Measurements from ENCODE around the gene MKLN1.

MKLN1 gene

DNA sequence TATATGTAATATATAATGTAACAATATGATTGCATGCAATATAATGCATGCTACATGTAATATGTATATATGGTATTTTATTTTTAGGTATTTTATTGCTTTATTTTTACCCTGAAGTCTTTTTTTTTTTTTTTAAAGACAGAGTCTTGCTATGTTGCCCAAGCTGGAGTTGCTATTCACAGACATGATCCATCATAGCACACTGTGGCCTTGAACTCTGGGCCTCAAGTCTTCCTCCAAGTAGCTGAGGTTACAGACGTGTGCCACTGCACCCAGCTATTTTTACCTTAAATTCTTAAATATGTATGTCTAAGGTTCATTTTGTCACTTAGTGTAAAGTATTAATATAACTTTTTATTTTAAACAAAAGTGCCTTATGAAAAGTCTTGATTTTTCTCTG lies 47.1 kb downstream of the MKLN1 start:
- no peak overlapping the region for H3K9ac ChIP-seq (ENCODE audit: low read depth, low read length)
- H3K4me1 ChIP-seq (ENCODE audit: control insufficient read depth, insufficient read depth, low read length), result peaks cover 47% of the 10 kb centered on the region
- H3K4me3 ChIP-seq (ENCODE audit: low read depth, low read length), result no peak overlapping the region
- no peaks in the 10 kb centered on the region for H3K27me3 ChIP-seq (ENCODE audit: control insufficient read depth, insufficient read depth, low read length)
- no peak overlapping the region for H3K27ac ChIP-seq (ENCODE audit: low read depth, low read length)
- H3K36me3 ChIP-seq (ENCODE audit: control insufficient read depth, insufficient read depth, low read length), result no peaks in the 10 kb centered on the region
- H3K9me3 ChIP-seq (ENCODE audit: control insufficient read depth, insufficient read depth, low read length), result no peaks in the 10 kb centered on the region

DNA sequence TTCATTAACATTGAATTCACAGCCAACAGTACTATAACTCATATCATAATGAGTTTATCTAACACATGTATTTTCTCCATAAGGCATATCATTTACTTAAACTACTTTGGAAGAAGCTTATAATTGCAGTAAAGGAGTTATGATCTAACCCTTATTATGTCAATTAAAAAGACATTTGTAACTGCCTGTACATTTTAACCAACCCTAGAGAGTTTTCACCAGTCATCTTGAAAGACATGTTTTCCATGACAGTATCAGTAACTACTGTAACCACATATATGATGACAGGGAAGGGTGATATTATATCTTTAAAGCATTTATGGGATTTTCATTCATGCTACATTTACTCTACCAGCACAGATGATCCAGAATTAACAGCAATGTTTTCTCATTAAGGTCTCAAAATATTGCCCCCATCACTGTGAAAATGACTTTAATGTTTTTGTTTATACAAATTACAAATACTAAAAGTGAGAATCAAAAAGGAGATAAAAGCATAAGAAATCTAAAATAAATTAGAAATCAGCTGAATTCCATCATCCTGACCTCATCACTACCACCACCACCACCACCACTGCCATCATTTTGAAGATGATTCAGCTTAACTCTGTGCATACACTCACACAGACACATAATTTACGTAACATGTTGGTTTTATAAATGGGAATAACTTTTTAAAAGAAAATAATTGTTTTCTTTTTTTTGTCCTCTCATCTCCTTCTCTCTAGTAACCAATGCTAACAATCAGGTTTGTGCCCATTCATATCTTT lies 53.6 kb downstream of the MKLN1 start:
- Histone ChIP-seq H3K36me3 (ENCODE audit: control insufficient read depth, insufficient read depth, low read length) (peaks cover 3% of the 10 kb centered on the region; the same call in 1 of the 2 replicates), H3K4me1 (ENCODE audit: control insufficient read depth, insufficient read depth, low read length) (peaks cover 19% of the 10 kb centered on the region), H3K9me3 (ENCODE audit: control insufficient read depth, insufficient read depth, low read length) (no peaks in the 10 kb centered on the region), H3K27ac (ENCODE audit: low read depth, low read length) (no peak overlapping the region), H3K4me3 (ENCODE audit: low read depth, low read length) (no peak overlapping the region), H3K27me3 (ENCODE audit: control insufficient read depth, insufficient read depth, low read length) (no peaks in the 10 kb centered on the region), H3K9ac (ENCODE audit: low read depth, low read length) (no peak overlapping the region)

DNA sequence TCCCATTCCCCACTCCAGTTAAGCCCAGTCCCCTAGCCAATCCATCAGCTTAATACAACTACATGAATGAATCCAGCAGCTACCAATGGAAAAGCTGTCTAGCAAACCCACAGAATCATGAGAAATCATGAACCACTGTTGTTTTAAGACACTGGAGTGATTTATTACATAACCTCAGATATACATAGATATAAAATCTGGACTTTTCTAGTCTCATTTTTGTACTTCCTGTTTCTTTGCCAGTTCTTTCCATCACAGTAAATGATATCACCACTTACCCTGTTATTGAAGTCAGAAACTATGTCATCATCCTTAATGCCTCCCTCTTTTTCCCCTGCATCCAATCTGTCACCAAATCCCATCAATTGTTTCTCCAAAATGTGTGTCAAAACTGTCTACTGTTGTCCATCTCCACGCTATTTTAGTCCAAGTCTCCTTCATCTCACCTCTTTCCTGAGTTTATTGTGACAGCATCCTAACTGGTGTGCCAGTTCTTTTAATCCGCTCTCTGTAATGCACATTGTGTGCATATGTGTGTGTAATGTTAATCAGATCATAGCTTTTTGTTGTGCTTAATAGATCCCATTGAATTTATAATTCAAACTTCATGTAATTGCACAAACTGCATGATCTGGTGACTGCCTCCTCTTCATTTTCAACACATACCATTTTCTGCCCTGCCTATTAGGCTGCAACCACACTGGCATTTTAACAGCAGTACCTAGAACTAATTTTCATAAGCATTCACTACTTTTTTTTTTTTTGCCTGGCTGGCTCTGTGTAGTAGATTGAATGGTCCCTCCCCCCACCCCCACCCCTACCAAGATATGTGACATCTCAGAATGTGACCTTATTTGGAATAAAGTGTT lies 56.0 kb downstream of the MKLN1 start:
- Histone ChIP-seq H3K9ac (ENCODE audit: low read depth, low read length) (no peak overlapping the region), H3K27me3 (ENCODE audit: control insufficient read depth, insufficient read depth, low read length) (no peaks in the 10 kb centered on the region), H3K36me3 (ENCODE audit: control insufficient read depth, insufficient read depth, low read length) (peaks cover 3% of the 10 kb centered on the region; the same call in 1 of the 2 replicates), H3K4me3 (ENCODE audit: low read depth, low read length) (no peak overlapping the region), H3K27ac (ENCODE audit: low read depth, low read length) (no peak overlapping the region), H3K4me1 (ENCODE audit: control insufficient read depth, insufficient read depth, low read length) (peaks cover 13% of the 10 kb centered on the region), H3K9me3 (ENCODE audit: control insufficient read depth, insufficient read depth, low read length) (no peaks in the 10 kb centered on the region)

DNA sequence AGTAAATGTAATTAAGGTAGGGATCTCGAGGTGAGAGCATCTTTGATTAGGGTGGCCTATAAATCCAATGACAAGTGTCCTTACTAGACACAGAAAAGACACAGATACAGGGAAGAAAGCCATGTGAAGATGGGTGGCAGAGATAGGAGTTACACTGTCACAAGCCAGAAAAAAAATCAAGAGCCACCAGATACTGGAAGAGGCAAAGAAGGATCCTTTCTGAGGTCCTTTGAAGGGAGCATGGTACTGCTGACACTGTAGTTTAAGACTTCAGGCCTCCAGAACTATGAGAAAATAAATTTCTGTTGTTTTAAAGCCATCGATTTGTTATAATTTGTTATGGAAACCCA lies 56.6 kb downstream of the MKLN1 start:
- H3K27me3 ChIP-seq (ENCODE audit: control insufficient read depth, insufficient read depth, low read length), result no peaks in the 10 kb centered on the region
- no peak overlapping the region for H3K4me3 ChIP-seq (ENCODE audit: low read depth, low read length)

DNA sequence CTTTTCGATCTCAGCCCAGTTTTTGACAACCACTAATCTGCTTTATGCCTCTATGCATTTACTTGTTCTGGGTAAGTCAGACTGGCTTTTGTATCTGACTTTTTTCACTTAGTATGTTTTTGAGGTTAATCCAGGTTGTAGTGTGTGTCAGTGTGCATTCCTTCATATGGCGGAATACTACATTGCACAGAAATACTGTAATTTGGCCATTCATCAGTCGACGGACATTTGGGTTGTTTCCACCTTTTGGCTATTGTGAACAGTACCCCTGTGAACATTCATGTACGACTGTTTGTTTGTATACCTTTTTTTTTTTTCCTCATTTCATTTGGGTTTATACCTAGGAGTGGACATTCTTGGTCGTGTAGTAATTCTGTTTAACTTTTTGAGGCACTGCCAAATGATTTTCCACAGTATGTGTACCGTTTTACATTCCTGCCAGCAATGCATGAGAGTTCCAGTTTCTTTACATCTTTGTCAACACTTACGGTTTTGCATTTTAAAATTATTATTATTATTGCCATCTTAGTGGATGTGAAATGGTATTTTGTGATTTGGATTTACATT lies 57.4 kb downstream of the MKLN1 start:
- Histone ChIP-seq H3K4me3 (ENCODE audit: low read depth, low read length) (no peak overlapping the region), H3K4me1 (ENCODE audit: control insufficient read depth, insufficient read depth, low read length) (peaks cover 13% of the 10 kb centered on the region), H3K9me3 (ENCODE audit: control insufficient read depth, insufficient read depth, low read length) (no peaks in the 10 kb centered on the region), H3K27me3 (ENCODE audit: control insufficient read depth, insufficient read depth, low read length) (no peaks in the 10 kb centered on the region), H3K9ac (ENCODE audit: low read depth, low read length) (no peak overlapping the region), H3K27ac (ENCODE audit: low read depth, low read length) (no peak overlapping the region), H3K36me3 (ENCODE audit: control insufficient read depth, insufficient read depth, low read length) (peaks cover 6% of the 10 kb centered on the region; the same call in 1 of the 2 replicates)

More for the DNA sequence above, 56.6 kb downstream of the MKLN1 start:
- Histone ChIP-seq H3K9ac (ENCODE audit: low read depth, low read length) (no peak overlapping the region), H3K9me3 (ENCODE audit: control insufficient read depth, insufficient read depth, low read length) (no peaks in the 10 kb centered on the region), H3K4me1 (ENCODE audit: control insufficient read depth, insufficient read depth, low read length) (peaks cover 13% of the 10 kb centered on the region), H3K36me3 (ENCODE audit: control insufficient read depth, insufficient read depth, low read length) (peaks cover 3% of the 10 kb centered on the region; the same call in 1 of the 2 replicates), H3K27ac (ENCODE audit: low read depth, low read length) (no peak overlapping the region)

DNA sequence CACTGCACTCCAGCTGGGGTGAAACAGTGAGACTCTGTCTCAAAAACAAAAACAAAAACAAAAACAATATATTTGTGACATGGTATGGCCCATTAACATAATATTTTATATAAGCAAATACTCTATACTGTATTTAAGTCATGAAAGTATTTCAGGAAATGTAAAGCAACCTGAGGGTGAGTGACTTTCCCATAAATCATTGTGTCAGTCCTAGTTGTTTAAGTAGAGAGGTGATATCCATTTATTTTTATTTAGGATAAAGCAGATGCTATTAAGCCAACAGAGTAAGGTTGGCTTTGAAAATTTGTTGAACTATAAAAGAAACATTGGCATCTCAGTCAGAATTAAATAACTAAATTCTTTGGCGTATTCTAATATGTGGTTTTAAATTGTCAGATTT lies 60.5 kb downstream of the MKLN1 start:
- Histone ChIP-seq H3K36me3 (ENCODE audit: control insufficient read depth, insufficient read depth, low read length) (0 out of 2 replicates have a peak, but pooled peaks cover 3% of the 10 kb centered on the region), H3K4me1 (ENCODE audit: control insufficient read depth, insufficient read depth, low read length) (peaks cover 30% of the 10 kb centered on the region), H3K27ac (ENCODE audit: low read depth, low read length) (no peak overlapping the region), H3K27me3 (ENCODE audit: control insufficient read depth, insufficient read depth, low read length) (no peaks in the 10 kb centered on the region), H3K9ac (ENCODE audit: low read depth, low read length) (no peak overlapping the region), H3K4me3 (ENCODE audit: low read depth, low read length) (no peak overlapping the region), H3K9me3 (ENCODE audit: control insufficient read depth, insufficient read depth, low read length) (no peaks in the 10 kb centered on the region)

DNA sequence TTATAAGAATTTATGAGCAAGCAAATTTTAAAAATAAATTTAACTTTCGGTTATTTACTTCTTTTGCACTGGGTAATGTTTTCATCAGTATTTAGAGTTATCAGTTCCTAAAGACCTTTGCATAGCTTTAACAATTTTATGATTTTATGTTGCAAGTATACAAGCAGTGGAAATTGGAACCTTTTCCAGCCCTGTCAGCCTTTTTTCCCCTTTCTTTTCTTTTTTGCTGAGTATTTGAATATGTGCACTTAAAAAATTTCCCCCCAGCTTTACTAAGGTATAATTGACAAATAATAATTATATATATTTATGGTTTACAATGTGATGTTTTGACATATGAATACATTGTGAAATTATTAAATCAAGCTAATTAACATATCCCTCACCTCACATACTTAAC lies 62.6 kb downstream of the MKLN1 start:
- Histone ChIP-seq H3K4me1 (ENCODE audit: control insufficient read depth, insufficient read depth, low read length) (peaks cover 22% of the 10 kb centered on the region), H3K9me3 (ENCODE audit: control insufficient read depth, insufficient read depth, low read length) (no peaks in the 10 kb centered on the region), H3K36me3 (ENCODE audit: control insufficient read depth, insufficient read depth, low read length) (0 out of 2 replicates have a peak, but pooled peaks cover 3% of the 10 kb centered on the region), H3K9ac (ENCODE audit: low read depth, low read length) (no peak overlapping the region), H3K27me3 (ENCODE audit: control insufficient read depth, insufficient read depth, low read length) (no peaks in the 10 kb centered on the region), H3K4me3 (ENCODE audit: low read depth, low read length) (no peak overlapping the region), H3K27ac (ENCODE audit: low read depth, low read length) (no peak overlapping the region)

DNA sequence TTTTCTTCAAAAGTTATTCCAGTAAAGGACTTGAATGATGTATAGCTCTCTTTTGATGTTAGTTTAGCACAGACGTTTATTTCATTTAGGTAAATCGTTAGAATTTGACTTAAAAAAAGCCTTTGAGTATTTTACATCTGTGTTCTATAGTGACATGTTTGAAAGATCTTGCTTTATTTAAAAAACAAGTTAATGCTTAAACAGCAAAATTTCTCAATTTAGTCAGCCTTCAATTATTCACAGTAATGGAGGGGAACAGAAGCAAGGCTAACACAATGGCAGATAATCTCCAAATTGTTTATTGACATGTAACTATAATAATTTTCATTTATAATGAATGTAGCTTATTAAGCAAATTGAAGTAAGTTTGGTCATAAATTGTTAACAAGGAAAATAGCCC lies 63.5 kb downstream of the MKLN1 start:
- H3K27me3 ChIP-seq (ENCODE audit: control insufficient read depth, insufficient read depth, low read length), result no peaks in the 10 kb centered on the region
- no peak overlapping the region for H3K9ac ChIP-seq (ENCODE audit: low read depth, low read length)
- H3K4me3 ChIP-seq (ENCODE audit: low read depth, low read length), result no peak overlapping the region
- H3K4me1 ChIP-seq (ENCODE audit: control insufficient read depth, insufficient read depth, low read length), result peaks cover 19% of the 10 kb centered on the region
- 0 out of 2 replicates have a peak, but pooled peaks cover 3% of the 10 kb centered on the region for H3K36me3 ChIP-seq (ENCODE audit: control insufficient read depth, insufficient read depth, low read length)
- H3K27ac ChIP-seq (ENCODE audit: low read depth, low read length), result no peak overlapping the region
- H3K9me3 ChIP-seq (ENCODE audit: control insufficient read depth, insufficient read depth, low read length), result no peaks in the 10 kb centered on the region

DNA sequence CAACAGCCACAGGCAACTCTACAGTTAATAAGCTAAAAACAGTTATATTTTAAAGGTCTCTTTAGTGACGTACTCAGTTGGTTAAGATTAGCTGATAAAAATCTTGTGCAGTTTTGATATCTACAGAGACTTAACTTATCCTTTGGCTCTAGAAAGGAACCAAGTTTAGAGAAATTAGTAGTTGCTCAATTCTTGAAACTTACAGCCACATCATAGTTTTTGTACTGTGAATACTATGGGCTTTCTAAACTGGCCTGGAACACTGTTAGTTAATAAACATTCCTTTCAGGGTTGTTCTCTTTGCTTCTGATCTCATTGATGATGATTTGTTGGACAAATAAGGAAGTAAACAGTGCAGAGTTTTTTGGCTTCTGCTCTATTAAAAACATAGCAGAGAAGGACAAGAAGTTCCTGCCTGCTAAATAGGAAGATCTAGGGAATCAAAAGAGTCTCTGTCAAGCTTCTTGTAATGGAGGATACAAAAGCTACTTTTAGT lies 73.1 kb downstream of the MKLN1 start:
- Histone ChIP-seq H3K4me3 (ENCODE audit: low read depth, low read length) (no peak overlapping the region), H3K27ac (ENCODE audit: low read depth, low read length) (no peak overlapping the region), H3K9me3 (ENCODE audit: control insufficient read depth, insufficient read depth, low read length) (peaks cover 4% of the 10 kb centered on the region; the same call in 1 of the 2 replicates), H3K36me3 (ENCODE audit: control insufficient read depth, insufficient read depth, low read length) (peaks cover 42% of the 10 kb centered on the region), H3K4me1 (ENCODE audit: control insufficient read depth, insufficient read depth, low read length) (peaks cover 4% of the 10 kb centered on the region; the same call in 1 of the 2 replicates), H3K9ac (ENCODE audit: low read depth, low read length) (no peak overlapping the region), H3K27me3 (ENCODE audit: control insufficient read depth, insufficient read depth, low read length) (no peaks in the 10 kb centered on the region)

DNA sequence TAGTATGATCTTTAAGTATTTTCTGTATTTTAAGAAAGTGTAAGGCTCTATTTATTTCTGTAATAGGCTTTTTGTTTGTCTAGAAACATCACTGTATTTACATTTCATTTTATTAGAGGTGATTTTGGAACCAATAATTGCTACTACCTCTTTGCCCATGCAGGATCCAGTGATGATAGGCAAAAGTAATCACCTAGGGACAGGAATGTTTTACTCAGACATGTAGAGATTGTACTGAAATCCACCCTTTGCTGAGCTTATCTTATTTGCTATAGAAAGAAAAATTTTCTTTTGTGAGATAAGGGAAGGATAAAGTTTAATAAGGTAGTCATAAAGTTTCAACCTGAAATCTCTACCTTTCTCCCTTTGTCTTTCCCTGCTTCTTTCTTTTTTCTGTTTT lies 73.5 kb downstream of the MKLN1 start:
- H3K27me3 ChIP-seq (ENCODE audit: control insufficient read depth, insufficient read depth, low read length), result no peaks in the 10 kb centered on the region
- H3K36me3 ChIP-seq (ENCODE audit: control insufficient read depth, insufficient read depth, low read length), result peaks cover 42% of the 10 kb centered on the region
- no peak overlapping the region for H3K27ac ChIP-seq (ENCODE audit: low read depth, low read length)
- H3K9me3 ChIP-seq (ENCODE audit: control insufficient read depth, insufficient read depth, low read length), result peaks cover 4% of the 10 kb centered on the region; the same call in 1 of the 2 replicates
- H3K9ac ChIP-seq (ENCODE audit: low read depth, low read length), result no peak overlapping the region
- no peak overlapping the region for H3K4me3 ChIP-seq (ENCODE audit: low read depth, low read length)
- H3K4me1 ChIP-seq (ENCODE audit: control insufficient read depth, insufficient read depth, low read length), result peaks cover 7% of the 10 kb centered on the region; the same call in 1 of the 2 replicates

Data from HUES48 (cell line).